HG02623 (cell line): ENCODE measurements around the gene CEBPA.

Experiments
- ATAC-seq: cut with Tn5 transposase; IDR thresholded peaks from one replicate; pipeline ENCODE4 v1.9.1; 2021; ENCODE audit warnings: moderate library complexity; ENCODE audit not compliant: unreplicated experiment

Gene CEBPA

DNA sequence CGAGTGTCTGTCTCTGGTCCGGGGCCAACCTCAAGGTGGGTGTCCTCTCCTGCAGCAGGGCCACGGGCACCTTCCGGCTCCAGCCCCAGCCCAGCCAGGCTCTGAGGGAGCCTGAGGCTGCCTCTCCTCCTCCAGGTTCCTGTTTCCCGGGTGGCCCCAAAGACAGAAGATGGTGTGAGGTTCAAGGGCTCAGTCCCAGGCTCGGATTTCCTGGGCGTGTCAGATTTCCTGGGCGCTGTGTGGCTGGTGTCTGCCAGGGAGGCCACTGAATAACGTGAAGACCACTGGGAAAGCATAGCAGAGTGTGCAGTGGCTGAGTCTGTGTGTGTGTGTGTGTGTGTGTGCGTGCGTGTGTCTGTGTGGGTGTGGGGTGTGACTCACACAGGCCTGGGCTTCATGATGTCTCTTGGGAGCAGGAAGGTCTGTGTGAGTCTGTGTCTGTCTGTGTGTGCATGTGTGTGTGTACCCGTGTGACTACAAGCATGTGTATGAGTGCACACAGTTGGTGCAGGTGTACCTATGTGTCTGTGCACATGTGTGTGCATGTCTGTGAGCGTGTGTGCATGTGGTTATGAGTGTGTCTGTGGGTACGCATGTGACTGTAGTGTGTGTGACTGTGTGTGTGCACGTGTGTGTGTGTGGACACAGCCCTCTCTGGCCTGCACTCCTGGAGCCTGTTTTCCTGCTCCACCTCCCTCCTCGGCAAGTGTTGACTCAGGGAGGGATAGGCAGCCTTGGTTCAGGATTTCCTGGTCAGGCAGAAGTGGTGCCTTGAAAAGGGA lies 28.3 kb downstream of the CEBPA start:
- no peak for ATAC-seq

DNA sequence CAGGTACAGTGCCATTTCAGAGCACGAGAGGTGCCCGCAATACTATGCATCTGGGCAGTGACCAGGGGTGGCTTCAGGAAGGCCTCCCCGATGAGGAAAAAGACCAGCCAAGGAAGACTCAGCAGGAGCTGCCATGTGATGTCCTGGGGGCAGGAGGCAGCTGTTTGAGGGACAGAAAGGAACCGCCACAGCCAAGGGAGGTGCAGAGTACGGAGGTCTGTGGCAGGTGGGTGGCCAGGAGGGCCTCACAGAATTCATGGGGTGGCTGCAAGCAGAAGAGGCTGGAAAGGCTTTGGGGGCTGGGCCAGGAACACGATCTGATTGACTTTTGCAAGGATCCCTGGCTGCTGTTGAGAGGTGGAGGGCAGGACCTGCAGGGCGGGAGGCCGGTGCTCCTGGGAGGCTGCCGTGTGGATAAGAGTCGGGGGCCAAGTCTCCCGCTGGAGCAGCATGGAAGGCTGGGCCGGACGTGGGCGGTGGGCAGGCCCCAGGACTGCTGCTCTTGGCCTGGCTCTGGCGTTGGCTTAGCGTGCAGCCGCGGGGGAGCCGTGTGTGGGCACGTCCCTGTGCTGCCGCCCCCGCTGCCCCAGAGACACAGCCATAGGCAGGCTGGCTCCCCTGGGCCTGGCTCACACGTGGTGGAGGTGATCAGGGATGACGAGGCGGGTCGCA lies 29.1 kb downstream of the CEBPA start:
- ATAC-seq, result no peak

DNA sequence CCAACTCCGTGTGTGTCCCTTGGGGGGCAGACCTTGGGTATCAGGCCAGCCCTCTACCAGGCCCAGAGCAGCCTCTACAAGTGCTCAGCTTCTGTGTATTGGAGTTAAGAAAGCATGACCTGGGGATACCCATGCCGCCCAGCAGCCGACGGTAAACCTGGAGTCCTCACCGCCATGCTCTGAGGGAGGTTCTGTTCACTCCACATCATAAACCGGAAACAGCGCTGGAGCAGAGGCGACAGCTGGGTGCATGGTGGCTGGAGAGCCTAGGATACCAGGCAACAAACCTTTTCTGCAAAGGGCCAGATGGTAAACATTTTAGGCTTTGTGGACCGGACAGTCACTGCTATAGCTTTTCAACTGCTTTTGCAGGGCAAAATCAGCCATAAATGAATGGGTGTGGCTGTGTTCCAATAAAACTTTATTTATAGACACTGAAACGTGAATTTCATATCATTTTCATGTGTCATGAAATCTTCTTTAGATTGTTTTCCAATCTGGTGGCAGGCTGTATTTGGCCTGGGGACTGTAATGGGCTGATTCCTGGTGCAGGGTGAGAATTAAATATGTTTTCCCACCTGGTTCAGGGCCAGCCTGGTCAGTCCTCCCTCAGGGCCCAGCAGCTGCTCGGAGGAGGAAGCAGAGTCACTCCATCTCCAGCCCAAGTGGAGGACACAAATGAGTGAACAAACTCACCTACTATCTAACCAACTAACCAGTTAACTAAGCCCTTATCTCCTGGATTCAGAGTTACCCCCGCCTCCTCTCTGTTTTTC lies 30.9 kb downstream of the CEBPA start:
- ATAC-seq, result no peak

DNA sequence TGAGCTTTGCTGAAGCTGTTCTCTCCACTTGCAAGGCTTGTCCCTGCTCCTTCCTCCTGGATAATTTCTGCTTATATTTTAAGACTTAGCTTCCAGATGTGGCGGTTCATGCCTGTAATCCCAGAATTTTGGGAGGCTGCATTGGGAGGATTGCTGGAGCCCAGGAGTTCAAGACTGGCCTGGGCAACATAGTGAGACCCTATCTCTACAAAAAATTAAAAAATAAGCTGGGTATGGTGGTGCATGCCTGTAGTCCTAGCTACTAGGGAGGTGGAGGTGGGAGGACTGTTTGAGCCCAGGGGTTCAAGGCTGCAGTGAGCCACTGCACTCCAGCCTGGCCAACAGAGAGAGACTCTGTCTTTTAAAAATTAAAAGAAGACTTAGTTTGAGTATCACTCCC lies 31.6 kb downstream of the CEBPA start:
- ATAC-seq, result no peak

DNA sequence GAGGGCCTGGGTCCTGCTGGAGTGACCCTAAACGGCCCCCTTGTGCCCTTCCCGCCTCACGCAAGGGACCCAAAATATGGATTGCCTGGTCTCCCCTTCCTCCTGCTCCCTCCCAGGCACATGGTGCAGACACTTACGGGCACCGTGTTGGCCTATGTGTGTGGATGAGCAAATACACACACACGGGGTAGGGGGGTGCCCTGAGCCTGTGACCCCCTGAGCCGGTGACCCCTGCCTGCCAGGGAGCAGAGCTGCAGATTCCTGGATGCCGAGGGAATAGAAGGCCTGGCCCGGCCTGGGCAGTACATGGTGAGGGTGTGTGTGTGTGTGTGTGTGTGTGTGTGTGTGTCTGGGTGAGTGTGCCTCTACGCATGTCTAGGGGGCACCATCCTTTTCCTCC lies 33.3 kb downstream of the CEBPA start:
- no peak for ATAC-seq

DNA sequence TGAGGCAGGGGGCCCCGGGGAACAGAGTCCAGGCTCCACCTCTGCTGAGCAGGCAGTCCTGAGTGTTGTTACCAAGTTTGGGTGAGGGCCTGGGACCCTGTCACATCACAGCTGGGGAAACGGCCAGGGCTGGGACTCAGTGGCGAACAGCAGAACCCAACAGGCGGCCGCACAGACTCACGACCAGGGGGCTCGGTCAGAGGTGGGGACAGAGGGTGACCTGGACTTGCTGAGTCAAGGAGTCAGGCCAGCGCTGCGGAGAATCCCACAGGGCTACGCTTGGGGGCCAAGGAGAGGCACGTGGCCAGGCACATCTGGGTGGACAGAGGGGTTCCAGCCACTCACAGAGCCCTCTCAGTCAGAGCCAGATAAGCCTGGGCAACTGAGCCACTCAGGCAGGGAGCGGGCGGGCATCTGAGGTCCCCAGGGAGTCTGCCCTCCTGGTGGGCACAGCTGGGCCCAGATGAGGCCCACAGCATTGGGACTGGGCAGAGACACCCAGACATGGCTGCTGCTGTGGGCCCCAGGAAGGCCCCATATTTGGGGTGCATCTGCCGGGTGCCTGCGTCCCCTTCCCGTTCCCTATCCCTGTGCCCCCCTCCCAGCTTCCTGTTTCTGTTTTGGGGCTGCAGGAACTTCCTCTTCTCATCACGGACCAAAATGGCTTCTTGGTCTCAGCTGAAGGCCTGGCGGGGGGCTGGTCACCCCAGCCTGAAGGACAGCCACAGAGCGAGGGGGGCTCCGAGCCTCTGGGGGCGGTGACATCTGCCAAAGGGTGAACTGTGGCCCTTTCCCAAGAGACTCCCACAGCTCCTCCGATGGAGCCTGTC lies 34.0 kb downstream of the CEBPA start:
- no peak for ATAC-seq

DNA sequence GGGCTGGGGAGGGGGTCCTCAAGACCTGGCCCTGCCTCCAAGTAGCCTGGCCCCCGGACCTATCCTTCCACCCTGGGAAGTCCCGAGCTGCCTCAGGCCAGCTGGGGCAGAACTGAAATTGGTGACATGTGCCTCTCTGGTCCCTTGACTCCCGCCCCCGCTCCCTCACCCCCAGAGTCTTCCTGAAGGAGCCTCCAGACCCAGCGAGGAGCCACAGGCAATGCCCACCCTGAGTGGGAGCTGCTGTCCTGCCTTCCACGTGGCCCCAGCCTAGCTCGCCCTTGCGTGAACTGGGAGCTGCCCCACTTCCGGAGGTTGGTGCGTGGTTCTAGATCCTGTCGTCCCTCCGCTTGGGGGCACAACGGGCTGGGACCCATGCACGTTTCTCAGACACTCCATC lies 34.6 kb downstream of the CEBPA start:
- ATAC-seq, result no peak

DNA sequence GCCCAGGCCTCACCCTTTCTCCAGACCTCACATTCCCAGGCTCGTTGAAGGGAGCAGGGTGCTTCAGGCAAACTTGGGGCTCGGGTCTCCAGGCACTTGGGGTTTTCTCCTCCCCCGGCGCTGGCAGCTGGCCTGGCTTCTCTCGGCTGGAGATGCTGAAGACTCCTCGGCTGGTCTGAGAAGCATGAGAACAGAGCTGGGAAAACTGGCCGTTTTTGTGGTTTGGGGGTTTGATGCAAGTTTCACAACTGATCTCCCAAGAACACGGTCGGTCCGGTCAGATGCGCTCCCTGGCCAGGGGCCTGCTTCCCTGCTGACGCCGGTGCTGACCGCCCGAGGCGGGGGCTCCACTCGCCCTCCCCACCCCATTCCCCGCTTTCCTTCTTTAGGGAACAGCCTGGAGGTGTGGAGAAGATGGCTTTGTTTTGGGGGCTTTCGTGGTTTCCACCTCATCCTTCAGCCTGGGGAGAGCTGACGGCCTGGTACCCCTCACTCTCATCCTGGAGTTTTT lies 35.3 kb downstream of the CEBPA start:
- no peak for ATAC-seq

DNA sequence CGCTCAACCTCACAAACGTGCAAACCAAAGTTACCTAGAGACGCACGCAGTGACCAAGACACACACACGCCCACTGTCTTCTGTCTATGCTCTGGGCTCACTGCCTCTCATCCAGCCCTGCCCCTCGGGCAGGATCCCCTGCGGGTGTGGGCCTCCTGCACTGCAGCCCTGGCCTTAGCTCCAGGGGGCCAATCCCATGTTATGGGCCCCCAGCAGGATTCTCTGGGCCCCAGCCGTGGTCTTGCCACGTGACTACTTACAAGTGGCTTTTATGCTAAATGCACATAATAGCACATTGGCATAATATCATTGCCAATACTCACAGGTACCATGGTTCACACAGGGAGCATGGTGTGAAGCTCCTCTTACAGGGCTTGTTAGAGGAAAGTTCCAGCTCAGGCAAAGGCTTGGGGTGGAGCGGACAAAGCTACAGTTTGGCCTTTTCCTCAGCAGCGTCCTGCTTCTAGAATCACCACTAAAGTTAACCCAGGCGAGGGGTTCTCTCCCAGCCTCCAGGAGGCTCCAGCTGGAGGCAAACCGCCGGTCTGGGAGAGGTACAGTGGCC lies 37.4 kb downstream of the CEBPA start:
- no peak for ATAC-seq

DNA sequence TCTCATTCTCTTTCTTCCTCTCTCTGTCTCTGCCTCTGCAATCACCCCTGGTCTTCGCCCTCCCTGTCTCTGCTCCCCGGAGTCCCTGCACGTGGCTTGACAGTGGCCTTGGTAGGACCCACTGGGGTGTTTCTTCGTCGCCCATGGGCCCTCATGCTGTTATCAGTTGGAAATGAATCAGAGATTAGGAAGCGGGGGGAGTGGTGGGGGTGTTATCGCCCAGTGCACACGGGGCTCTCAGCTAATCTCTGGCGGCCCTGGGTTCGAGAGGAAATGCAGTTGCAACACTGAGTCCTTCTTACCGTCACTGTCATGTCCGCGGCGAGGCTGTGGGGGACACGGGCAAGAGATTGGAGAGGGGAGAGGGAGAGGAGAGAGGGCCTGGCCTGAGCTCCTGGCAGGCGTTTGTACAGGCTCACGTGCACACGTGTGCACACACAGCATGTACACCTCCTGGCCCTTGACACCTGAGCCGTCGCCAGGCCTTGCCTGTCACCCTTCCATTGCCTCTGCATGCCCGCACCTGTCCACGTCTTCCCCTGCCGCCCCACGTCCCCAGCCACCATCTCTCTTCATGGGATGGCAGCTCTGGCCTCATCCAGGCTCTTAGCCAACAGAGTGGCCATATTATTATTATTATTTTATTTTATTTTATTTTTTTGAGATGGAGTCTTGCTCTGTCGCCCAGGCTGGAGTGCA lies 38.9 kb downstream of the CEBPA start:
- no peak for ATAC-seq

DNA sequence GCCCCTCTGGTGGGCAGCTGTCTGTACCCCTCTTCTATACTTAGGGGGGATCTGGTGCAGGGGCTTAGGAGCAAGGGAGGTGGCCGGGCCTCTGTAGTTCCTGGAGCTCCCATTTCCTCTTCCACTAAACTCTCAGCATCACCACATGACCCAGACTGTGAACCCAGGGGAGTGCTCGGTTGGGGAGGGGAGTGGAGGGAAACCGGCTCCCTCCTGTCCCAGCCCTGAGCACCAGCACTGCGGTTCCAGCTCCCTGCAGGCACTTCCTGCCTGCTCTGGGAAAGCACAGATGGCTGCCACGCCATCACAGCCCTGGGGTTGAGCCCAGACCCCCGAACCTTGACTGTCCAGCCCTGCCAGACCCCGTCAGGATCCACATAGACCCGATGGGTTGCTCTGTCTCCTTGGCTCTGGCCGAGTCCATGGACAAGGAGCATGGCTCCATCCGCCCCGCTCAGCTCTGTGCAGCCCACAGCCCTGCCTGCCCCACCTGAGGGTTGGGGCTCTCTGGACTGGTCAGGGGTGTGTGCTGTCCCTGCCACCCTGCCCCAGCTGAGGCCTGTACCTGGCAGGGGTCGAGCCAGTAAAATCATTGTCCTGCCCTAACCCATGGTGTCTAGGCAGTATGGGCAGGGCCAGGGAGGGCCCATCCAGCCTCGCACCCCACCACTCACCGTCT lies 40.7 kb downstream of the CEBPA start:
- no peak for ATAC-seq

DNA sequence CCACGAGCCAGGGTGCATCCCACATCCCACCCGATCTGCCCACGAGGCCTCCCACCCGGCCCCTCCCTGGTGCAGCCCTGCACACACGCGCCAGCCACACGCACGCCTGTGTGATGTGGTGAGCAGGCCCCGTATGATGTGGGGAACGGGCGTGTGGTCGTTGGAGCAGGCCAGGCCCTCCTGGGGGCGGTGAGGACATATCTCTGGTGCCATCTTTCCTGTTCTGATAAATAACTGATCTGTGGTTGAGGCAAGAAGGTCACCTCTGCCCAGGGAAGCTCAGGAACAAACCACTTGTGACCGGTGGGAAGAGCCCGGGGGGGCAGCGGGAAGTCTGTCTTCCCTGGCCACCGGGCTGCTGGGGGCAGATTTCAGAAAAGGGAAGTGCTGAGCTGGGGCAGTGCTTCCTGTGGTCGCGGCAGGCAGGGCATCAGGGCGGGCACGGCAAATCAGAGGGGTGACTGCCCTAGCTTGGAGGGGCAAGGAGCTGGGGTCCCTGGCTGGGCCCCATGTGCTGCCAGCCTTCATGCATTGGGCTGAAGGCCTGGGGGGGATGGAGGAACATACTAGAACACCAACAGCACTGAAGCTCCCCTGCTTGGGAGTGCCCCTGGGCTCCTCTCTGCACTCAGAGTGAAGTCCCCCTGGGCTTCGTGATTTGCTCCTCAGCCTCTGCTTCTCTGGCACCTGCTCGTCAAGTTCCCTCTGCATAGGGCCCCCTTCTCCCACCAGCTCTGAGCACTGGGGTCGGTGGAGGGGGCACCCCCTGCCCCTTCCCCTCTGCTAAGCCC lies 41.5 kb downstream of the CEBPA start:
- ATAC-seq, result no peak

DNA sequence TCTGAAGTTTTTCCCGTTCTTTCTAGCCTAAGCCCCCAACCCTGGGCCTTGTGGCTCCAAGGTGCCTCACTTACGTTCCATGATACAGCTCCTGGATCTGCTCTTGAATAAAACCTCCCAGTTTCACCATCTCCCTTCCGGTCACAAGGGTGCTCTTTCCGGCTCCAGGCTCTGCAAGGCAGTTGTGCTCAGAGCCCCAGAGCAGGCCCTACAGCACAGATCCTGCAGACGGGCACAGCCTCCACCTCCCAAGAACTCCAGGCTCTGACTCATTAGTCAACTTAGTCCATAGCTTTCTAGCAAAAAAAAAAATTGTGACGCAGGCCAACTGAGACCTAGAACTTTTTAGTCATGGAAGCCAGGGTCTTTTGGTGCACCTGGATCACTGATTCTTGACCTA lies 42.8 kb downstream of the CEBPA start:
- no peak for ATAC-seq

DNA sequence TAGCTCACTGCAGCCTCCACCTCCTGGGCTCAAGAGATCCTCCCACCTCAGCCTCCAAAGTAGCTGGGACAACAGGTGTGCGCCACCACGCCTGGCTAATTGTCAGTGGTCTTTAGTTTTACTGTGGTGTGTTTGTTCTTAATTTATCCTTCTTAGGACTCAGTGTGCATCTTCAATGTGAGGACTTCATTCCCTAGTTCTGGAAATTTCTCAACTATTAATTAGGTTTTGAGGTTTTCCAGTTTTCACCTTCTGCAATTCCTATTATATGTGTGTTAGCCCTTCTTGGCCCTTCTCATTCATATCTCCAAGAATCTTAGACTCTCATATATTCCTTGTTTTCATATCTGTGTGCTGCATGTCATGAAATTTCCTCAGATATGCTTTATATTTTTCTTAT lies 44.5 kb downstream of the CEBPA start:
- ATAC-seq, result no peak

DNA sequence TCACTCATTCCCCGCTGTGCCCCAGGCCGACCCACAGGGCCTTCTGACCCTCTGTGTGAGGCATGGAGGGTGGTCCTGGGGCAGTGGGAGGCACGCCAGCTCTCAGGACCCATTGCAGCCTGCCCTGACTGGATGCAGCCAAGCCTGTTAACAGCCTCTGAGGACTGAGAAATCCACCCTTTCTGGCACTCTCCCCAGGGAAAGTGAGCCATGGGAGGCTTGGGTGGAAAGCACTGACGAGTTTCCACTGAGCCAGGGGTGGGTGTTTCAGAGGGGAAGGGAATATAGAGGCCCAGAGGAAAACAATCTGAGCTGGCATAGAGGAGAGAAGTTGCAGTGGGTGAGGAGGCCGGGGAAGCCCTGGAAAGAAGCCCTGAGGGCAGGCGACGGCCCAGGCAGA lies 46.1 kb downstream of the CEBPA start:
- ATAC-seq, result no peak

DNA sequence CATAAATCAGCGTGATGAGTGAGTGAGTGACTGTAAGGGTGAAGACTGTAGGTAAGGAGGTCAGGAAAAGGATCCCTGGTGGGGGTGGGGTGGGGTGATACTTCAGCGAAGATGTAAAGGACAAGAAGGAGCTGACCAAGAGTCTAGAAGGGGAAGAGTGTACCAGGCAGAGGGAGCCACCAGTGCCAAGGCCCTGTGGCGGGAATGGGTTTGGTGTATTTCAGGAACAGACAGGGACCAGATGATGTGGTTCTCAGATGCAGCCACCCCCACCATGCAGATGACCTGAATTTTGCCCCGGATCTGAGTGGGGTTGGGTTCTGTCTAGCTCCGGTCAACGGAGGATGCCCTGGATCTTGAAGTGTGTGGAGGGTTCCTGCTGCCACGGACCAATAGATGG lies 46.6 kb downstream of the CEBPA start:
- no peak for ATAC-seq

DNA sequence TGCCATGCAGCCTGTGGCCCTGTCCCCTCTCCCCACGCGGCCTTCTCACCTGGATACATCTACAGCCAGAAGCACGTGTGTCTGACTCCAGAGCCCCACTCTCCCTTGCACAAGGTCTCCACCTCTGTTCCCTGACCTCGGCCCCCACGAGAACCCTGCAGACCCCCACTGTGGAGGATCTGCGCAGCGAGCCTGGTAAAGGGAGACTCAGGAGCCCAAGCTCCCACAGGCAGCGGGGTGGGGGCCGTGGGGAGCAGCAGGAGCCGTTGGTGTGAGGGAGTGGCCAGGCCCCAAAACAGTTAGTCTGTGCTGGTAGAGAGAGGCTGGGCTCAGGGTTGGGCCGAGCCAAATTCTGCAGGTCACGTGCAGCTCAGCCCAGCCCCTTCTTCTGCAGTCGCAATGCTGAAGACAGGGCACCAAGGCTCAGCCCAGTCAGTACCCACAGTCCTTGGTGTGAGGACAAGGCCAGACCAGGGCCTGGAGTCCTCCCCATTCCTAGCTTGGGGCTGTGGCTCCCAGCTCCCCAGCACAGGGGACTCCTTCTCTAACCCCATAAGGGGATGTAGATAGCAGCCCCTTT lies 48.0 kb downstream of the CEBPA start:
- no peak for ATAC-seq

DNA sequence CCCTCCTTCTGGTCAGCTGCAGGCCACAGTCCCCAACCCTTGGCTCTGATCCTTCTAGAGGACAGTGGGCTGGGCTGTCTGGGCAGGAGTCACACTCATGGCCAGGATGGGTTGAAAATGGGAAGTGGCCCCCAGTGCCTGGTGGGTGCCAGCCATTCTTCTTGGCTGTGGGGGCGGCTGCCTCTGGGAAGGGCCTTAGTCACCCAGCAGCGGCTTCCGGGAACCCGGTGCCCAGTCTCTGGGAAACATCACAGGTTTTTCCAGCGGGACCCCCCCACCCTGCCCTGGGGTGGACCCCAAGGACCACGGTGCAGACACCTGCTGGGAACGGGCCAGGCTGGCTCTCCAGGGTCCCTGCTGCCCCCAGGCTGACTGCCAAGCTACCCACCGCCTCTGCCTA lies 49.4 kb downstream of the CEBPA start:
- no peak for ATAC-seq
